Measurements from ENCODE around the gene ADAMTSL3. TPM values are rescaled to one million over a fixed set of nuclear protein-coding genes. Genes with fewer than 3 reads are reported as not detected.

Gene ADAMTSL3
- total and polyA plus RNA-seq, 2 donors (not counting 1 experiment from before 2014, with no cell fraction given): 0.01 TPM; not detected in 1

DNA sequence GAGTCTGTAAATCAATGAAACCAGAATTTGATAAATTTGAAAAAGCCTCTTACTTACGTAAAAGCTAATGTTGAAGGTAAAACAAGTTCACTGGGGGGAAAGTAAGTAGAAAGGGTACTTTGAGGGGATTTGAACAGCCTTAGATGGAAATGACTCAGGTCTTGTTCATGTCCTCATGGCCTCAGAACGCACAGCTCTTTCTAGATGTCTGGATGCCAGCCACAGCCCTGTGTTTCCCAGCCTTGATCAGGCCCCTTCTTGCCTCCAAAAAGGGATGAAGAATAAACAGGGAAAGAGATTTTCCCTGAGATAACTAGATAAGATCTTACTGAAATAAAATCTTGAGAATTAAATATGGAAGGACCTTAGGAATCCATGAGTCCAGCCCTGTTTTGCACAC, 344.6 kb downstream of the ADAMTSL3 start:
- WGBS (ENCODE audit: insufficient coverage): 100% methylated on average over 2 of the region's 2 CpGs
- POLR2A ChIA-PET: no interaction called here

DNA sequence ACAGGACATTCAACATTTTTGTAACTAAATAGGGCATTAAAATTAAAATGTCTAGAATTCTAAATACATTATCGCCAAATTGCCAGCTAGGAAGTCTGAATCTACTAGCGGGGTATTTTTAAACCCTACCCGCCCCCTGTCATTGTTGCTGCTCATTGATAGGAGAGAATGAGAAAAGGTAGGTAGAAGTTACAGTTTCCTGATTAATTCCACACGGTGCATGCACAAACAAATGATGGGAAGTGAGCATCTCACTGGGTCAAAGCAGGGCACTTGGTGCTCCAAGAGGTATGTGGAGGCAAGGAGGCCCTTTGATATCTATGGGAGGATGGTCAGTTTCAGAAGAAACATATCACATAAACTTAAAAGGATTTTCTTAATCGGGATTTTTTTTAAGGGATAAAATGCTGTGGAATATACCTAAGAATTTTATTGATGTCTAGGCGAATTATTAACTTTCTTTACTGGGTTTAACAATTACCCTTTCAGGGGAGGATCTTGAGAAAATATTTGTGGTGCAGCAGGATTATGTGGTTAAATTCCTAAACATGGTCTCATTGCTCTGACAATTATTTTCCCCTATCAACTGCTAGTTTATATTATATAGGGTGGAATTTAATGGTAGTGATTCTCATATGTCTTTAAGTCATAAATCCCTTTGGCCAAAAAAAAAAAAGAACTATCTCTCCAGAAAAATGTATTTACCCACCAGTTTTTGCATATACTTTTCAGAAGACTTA, 345.6 kb downstream of the ADAMTSL3 start:
- ATAC-seq (ENCODE audit: low read depth) (no peak), DNase-seq (no peak)
- no peak overlapping the region for H3K4me3 ChIP-seq (ENCODE audit: control extremely low read depth in 1 of 5, extremely low read depth in 1 of 5, insufficient read depth in 1 of 5, low read depth in 2 of 5, low read length in 4 of 5)
- no peak overlapping the region for H3K9ac ChIP-seq (ENCODE audit: low read length)
- intact Hi-C loops (cut with micrococcal nuclease): no loop called here
- no peak overlapping the region for H3K27ac Mint-ChIP-seq
- H3K9me3 Mint-ChIP-seq (ENCODE audit: insufficient read depth): no peaks in the 10 kb centered on the region
- no peaks in the 10 kb centered on the region for H4K20me1 ChIP-seq (ENCODE audit: control insufficient read depth, insufficient read depth, low read length, poor library complexity, severe bottlenecking)
- ChIA-PET CTCF (no interaction called here), POLR2A (no interaction called here)
- WGBS (ENCODE audit: insufficient coverage): 90% methylated on average over 3 of the region's 6 CpGs
- no peaks in the 10 kb centered on the region for H3K36me3 ChIP-seq (replicated peaks in 1 of 2; ENCODE audit: control extremely low read depth in 1 of 2, control insufficient read depth in 1 of 2, extremely low read depth in 1 of 2, insufficient read depth in 2 of 2, low read length in 1 of 2)
- TF ChIP-seq, protein P1, sequence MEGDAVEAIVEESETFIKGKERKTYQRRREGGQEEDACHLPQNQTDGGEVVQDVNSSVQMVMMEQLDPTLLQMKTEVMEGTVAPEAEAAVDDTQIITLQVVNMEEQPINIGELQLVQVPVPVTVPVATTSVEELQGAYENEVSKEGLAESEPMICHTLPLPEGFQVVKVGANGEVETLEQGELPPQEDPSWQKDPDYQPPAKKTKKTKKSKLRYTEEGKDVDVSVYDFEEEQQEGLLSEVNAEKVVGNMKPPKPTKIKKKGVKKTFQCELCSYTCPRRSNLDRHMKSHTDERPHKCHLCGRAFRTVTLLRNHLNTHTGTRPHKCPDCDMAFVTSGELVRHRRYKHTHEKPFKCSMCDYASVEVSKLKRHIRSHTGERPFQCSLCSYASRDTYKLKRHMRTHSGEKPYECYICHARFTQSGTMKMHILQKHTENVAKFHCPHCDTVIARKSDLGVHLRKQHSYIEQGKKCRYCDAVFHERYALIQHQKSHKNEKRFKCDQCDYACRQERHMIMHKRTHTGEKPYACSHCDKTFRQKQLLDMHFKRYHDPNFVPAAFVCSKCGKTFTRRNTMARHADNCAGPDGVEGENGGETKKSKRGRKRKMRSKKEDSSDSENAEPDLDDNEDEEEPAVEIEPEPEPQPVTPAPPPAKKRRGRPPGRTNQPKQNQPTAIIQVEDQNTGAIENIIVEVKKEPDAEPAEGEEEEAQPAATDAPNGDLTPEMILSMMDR (IDR thresholded peaks at IDR 0.05): no peak
- no peak for TF ChIP-seq EZH2 (IDR thresholded peaks at IDR 0.05; ENCODE audit: borderline replicate concordance, insufficient read depth, low read depth, low read length, poor library complexity, severe bottlenecking)
- no peaks in the 10 kb centered on the region for H3K27me3 ChIP-seq (replicated peaks in 1 of 4; ENCODE audit: control extremely low read depth in 1 of 4, control insufficient read depth in 3 of 4, insufficient read depth in 4 of 4, low read length in 3 of 4)
- no peaks in the 10 kb centered on the region for H3K4me1 Mint-ChIP-seq
- H3K4me2 ChIP-seq (replicated peaks; ENCODE audit: low read depth, low read length, poor library complexity, severe bottlenecking): no peak overlapping the region
- H3K79me2 ChIP-seq (ENCODE audit: control insufficient read depth, insufficient read depth, low read length): no peaks in the 10 kb centered on the region
- H3K4me3 Mint-ChIP-seq: no peak overlapping the region
- H3K4me1 ChIP-seq (ENCODE audit: control insufficient read depth in 2 of 2, insufficient read depth in 2 of 2, low read length in 2 of 2): no peaks in the 10 kb centered on the region
- no peak overlapping the region for H2AFZ ChIP-seq (ENCODE audit: insufficient read depth, low read depth, low read length, poor library complexity, severe bottlenecking)
- peaks cover 2% of the 10 kb centered on the region for H3K27me3 Mint-ChIP-seq
- H3K9me3 ChIP-seq (ENCODE audit: control extremely low read depth in 1 of 3, control insufficient read depth in 2 of 3, insufficient read depth in 1 of 3, low read length in 2 of 3): no peaks in the 10 kb centered on the region
- no peak overlapping the region for H3K27ac ChIP-seq (ENCODE audit: low read length in 2 of 2)

More for the DNA sequence above, 344.6 kb downstream of the ADAMTSL3 start:
- intact Hi-C loops (cut with micrococcal nuclease): no loop called here
- Histone ChIP-seq H3K4me3 (ENCODE audit: control extremely low read depth in 1 of 5, extremely low read depth in 1 of 5, insufficient read depth in 1 of 5, low read depth in 2 of 5, low read length in 4 of 5) (no peak overlapping the region), H3K27ac (ENCODE audit: low read length in 2 of 2) (no peak overlapping the region), H3K27me3 (replicated peaks in 1 of 4; ENCODE audit: control extremely low read depth in 1 of 4, control insufficient read depth in 3 of 4, insufficient read depth in 4 of 4, low read length in 3 of 4) (no peaks in the 10 kb centered on the region), H3K36me3 (replicated peaks in 1 of 2; ENCODE audit: control extremely low read depth in 1 of 2, control insufficient read depth in 1 of 2, extremely low read depth in 1 of 2, insufficient read depth in 2 of 2, low read length in 1 of 2) (no peaks in the 10 kb centered on the region), H3K79me2 (ENCODE audit: control insufficient read depth, insufficient read depth, low read length) (no peaks in the 10 kb centered on the region), H3K9me3 (ENCODE audit: control extremely low read depth in 1 of 3, control insufficient read depth in 2 of 3, insufficient read depth in 1 of 3, low read length in 2 of 3) (no peaks in the 10 kb centered on the region), H4K20me1 (ENCODE audit: control insufficient read depth, insufficient read depth, low read length, poor library complexity, severe bottlenecking) (no peaks in the 10 kb centered on the region), H3K4me2 (replicated peaks; ENCODE audit: low read depth, low read length, poor library complexity, severe bottlenecking) (no peak overlapping the region), H2AFZ (ENCODE audit: insufficient read depth, low read depth, low read length, poor library complexity, severe bottlenecking) (no peak overlapping the region), H3K9ac (ENCODE audit: low read length) (no peak overlapping the region), H3K4me1 (ENCODE audit: control insufficient read depth in 2 of 2, insufficient read depth in 2 of 2, low read length in 2 of 2) (no peaks in the 10 kb centered on the region)
- DNase-seq (no peak), ATAC-seq (ENCODE audit: low read depth) (no peak)
- no peak overlapping the region for H3K27ac Mint-ChIP-seq
- TF ChIP-seq EZH2 (IDR thresholded peaks at IDR 0.05; ENCODE audit: borderline replicate concordance, insufficient read depth, low read depth, low read length, poor library complexity, severe bottlenecking): no peak
- TF ChIP-seq, protein P1 (IDR thresholded peaks at IDR 0.05): no peak
- CTCF ChIA-PET: no interaction called here
- peaks cover 2% of the 10 kb centered on the region for H3K27me3 Mint-ChIP-seq
- no peak overlapping the region for H3K4me3 Mint-ChIP-seq
- no peaks in the 10 kb centered on the region for H3K4me1 Mint-ChIP-seq
- H3K9me3 Mint-ChIP-seq (ENCODE audit: insufficient read depth): no peaks in the 10 kb centered on the region
